HPDE6-E6E7 (cell line): ENCODE data around the gene ARID1B.

Source experiments
- DNase-seq: peaks from one replicate; pipeline ENCODE4 v3.0.0; 2011; ENCODE audit warnings: missing footprints; ENCODE audit errors: extremely low spot score

ARID1B gene

DNA sequence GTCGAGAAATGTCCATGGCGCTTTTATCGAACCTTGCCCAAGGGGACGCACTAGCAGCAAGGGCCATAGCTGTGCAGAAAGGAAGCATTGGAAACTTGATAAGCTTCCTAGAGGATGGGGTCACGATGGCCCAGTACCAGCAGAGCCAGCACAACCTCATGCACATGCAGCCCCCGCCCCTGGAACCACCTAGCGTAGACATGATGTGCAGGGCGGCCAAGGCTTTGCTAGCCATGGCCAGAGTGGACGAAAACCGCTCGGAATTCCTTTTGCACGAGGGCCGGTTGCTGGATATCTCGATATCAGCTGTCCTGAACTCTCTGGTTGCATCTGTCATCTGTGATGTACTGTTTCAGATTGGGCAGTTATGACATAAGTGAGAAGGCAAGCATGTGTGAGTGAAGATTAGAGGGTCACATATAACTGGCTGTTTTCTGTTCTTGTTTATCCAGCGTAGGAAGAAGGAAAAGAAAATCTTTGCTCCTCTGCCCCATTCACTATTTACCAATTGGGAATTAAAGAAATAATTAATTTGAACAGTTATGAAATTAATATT, 430.4 kb downstream of the ARID1B start:
- no peak for DNase-seq

DNA sequence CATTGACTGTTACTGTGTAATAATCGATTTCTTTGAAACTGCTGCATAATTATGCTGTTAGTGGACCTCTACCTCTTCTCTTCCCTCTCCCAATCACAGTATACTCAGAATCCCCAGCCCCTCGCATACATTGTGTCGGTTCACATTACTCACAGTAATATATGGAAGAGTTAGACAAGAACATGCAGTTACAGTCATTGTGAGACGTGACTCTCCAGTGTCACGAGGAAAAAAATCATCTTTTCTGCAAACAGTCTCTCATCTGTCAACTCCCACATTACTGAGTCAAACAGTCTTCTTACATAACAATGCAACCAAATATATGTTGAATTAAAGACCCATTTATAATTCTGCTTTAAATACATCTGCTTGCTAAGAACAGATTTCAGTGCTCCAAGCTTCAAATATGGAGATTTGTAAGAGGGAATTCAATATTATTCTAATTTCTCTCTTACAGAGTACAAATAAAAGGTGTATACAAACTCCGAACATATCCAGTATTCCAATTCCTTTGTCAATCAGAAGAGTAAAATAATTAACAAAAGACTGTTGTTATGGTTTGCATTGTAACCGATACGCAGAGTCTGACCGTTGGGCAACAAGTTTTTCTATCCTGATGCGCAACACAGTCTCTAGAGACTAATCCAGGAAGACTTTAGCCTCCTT, 432.8 kb downstream of the ARID1B start:
- DNase-seq, result no peak

DNA sequence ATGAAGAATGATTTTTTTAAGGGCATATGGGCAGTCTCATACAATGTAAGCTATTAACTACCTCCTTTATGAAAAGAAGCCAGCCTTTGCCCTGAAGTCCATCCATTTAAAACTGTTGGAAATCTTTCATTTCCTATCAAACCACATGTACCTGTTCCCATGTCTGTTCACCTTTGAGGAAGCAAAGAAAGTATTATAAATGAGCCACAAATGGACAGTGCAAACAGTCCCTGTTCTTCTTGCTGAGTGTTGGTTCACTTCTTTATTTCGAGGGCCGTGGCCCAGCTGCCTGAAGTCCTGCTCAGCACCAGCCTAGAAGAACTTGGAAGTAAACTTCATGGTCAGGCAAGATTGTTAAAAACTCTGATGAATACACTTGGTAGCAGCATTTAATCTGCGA, 433.8 kb downstream of the ARID1B start:
- DNase-seq, result no peak

- no peak for DNase-seq
These were observed 434.7 kb downstream of the ARID1B start for GRCh38 chr6:157211603-157212455.

- DNase-seq, result no peak
These were observed 436.2 kb downstream of the ARID1B start for GRCh38 chr6:157213426-157213825.

DNA sequence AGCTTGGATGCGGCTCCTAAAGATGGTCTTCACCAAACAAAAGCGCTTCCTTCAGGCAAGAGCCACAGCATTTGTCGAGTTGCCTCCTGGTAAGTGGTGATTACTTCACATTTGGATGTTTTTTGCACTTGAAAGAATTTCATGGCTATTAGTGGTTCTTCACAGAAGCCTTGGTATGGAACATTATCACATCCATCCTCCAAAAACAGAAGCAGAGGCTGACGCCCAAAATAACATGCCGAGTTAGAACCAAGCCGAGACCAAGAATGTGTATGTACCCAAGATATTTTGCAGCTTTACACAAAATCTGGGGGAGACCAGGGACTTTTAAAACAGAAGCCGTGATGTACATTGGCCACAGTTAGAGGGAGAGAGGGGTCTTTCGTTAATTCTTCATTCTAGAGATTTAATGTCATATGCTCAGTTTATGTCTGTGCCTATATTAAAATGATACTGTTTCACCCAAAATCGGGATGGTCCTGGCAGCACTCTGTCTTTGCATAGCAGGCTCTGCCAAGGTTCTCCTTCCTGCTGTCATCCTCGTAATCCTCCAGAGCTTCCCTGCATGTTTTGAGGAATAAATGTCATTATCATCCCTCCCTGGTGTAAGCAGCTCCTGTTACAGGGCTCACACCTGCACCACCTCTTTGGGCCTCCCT, 436.9 kb downstream of the ARID1B start:
- DNase-seq, result no peak

DNA sequence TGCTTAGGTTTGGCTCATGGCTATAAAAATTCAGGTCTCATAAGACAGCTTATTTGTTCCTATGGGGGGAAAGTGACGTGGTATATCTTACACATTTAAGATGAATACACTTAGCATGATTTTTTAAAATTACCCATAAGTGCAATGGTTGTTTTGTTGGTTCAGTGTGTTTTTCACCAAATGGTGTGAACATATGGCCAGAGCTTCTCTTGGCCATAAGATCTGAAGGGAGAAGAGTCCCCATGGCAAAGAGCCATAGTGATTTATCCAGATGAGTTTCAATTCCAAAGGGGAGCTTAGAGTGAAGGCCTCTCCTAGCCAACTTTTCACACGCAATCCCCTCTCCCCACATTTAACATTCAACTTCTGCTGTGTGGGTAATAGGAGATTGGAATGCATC, 438.5 kb downstream of the ARID1B start:
- DNase-seq, result no peak

GRCh38 chr6:157216570-157216969, 439.4 kb downstream of the ARID1B start:
- no peak for DNase-seq

GRCh38 chr6:157217198-157217893, 440.2 kb downstream of the ARID1B start:
- DNase-seq, result no peak

GRCh38 chr6:157217894-157218370, 440.8 kb downstream of the ARID1B start:
- DNase-seq, result no peak

DNA sequence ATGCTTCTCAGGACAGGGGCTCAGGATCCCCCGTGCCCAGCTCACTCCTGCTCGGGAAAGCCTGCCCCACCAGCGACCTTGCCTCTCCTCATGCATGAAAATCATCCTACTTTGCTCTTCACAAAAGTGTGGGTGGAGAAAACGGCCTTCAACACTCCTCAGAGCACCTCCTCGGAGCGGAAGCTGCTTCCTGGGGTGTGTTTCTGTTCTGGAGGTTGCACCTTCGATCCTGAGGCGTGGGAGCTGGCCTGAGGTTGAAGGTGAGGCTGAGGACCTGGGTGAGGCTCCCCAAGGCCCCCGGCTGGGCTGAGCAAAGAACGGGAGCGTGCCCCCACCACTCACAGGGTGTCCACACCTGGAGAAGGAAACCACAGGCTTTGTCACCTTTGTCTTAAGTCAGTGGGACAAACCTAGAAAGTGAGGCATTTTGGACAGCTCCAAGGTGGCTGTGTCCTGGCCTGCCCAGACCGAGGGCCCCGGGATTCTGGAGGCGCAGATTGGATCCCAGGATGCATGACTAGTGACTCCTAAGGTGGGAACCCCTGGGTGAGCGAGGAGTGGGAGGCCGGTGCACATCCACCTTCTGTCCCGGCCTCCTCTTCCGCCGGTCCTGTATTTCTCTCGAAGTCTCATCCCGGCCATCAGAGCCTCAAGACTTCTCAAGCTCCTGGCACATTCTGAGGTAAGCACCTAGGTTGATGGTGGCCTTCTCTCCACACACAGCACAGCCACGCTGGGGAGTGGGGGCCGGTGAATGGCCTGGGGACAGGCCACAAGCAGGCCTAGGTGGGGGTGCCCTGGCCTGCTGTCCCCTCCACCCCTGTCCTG, 441.4 kb downstream of the ARID1B start:
- DNase-seq, result no peak

- DNase-seq, result peak; percentile 37
These were observed 442.3 kb downstream of the ARID1B start for GRCh38 chr6:157219201-157220200.

- DNase-seq, result no peak
These were observed 443.3 kb downstream of the ARID1B start for GRCh38 chr6:157220485-157220884.

GRCh38 chr6:157221049-157221816, 444.1 kb downstream of the ARID1B start:
- peak; percentile 86 for DNase-seq

- no peak for DNase-seq
These were observed 444.6 kb downstream of the ARID1B start for GRCh38 chr6:157221817-157222175.

GRCh38 chr6:157222201-157222981, 445.2 kb downstream of the ARID1B start:
- DNase-seq, result no peak

- DNase-seq, result no peak
These were observed 445.8 kb downstream of the ARID1B start for GRCh38 chr6:157223021-157223430.

DNA sequence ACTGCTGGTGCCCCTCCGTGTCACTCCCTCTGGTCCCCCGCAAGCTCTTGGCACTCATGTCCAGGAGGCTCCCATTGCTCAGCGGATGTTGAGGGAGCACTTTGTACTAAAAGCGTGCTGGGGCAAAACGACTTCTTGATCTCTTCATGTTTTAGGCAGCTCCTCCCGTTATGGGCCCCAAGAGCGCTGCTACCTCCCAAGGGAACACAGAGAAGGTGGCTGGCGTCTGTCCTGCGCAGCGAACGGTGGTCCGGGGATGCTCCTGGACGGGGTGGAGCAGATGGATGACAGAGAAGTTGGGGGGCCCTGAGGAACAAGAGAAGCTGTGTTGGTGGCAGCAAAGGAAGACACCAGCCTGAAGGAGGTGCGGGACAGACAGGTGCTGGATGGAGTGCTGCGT, 446.3 kb downstream of the ARID1B start:
- DNase-seq, result no peak
